Mesendoderm (in vitro differentiated cells): ENCODE measurements around the gene CTSG. TPM values are rescaled to one million over a fixed set of nuclear protein-coding genes. Genes with fewer than 3 reads are reported as not detected.

Source experiments
- DNase-seq: peaks from one replicate; pipeline ENCODE4 v3.0.0; 2013
- H2AK5ac ChIP-seq: 2 replicates; pipeline ENCODE4 v1.6.1; 2013; ENCODE audit warnings: low read length, inconsistent platforms
- H2BK120ac ChIP-seq: 2 replicates; pipeline ENCODE4 v1.6.1; 2013; ENCODE audit warnings: low read depth, mild to moderate bottlenecking, low read length, moderate library complexity, mixed read lengths
- H2BK15ac ChIP-seq: replicated peaks from 2 replicates; pipeline ENCODE4 v1.6.1; 2013; ENCODE audit warnings: low read depth, mild to moderate bottlenecking, moderate library complexity
- H2BK5ac ChIP-seq: 2 replicates; pipeline ENCODE4 v1.6.1; 2013; ENCODE audit warnings: low read length, inconsistent platforms
- H3K18ac ChIP-seq: 2 replicates; pipeline ENCODE4 v1.6.1; 2013; ENCODE audit warnings: mild to moderate bottlenecking, low read length, mixed read lengths
- H3K23ac ChIP-seq: one replicate; pipeline ENCODE4 v1.6.1; 2013; ENCODE audit warnings: low read length
- H3K27ac ChIP-seq: 2 replicates; pipeline ENCODE4 v1.5.1; 2013; ENCODE audit warnings: low read depth, mild to moderate bottlenecking, inconsistent platforms, low read length, moderate library complexity
- H3K27me3 ChIP-seq: 2 replicates; pipeline ENCODE4 v1.6.1; 2013; ENCODE audit warnings: low read length, control low read depth, mild to moderate bottlenecking, inconsistent platforms; ENCODE audit not compliant: insufficient read depth, poor library complexity
- H3K36me3 ChIP-seq: 2 replicates; pipeline ENCODE4 v1.6.1; 2013; ENCODE audit warnings: low read length, inconsistent platforms; ENCODE audit not compliant: control insufficient read depth, insufficient read depth
- H3K4ac ChIP-seq: one replicate; pipeline ENCODE4 v1.6.1; 2013; ENCODE audit warnings: low read depth, mild to moderate bottlenecking, low read length, moderate library complexity
- H3K4me1 ChIP-seq: 2 replicates; pipeline ENCODE4 v1.6.1; 2013; ENCODE audit warnings: low read depth, low read length, inconsistent platforms; ENCODE audit not compliant: control insufficient read depth
- H3K4me2 ChIP-seq: 2 replicates; pipeline ENCODE4 v1.6.1; 2013; ENCODE audit warnings: low read length
- H3K4me3 ChIP-seq: 2 replicates; pipeline ENCODE4 v1.5.1; 2013; ENCODE audit warnings: mild to moderate bottlenecking, low read length
- H3K56ac ChIP-seq: one replicate; pipeline ENCODE4 v1.6.1; 2013; ENCODE audit warnings: low read length
- H3K79me1 ChIP-seq: 2 replicates; pipeline ENCODE4 v1.6.1; 2013; ENCODE audit warnings: low read length, inconsistent platforms
- H3K79me2 ChIP-seq: 2 replicates; pipeline ENCODE4 v1.6.1; 2013; ENCODE audit warnings: mild to moderate bottlenecking, low read length; ENCODE audit not compliant: control insufficient read depth, insufficient read depth
- H3K9ac ChIP-seq: 2 replicates; pipeline ENCODE4 v1.6.1; 2013; ENCODE audit warnings: low read length, inconsistent platforms
- H4K5ac ChIP-seq: one replicate; pipeline ENCODE4 v1.6.1; 2013; ENCODE audit warnings: low read length
- H4K8ac ChIP-seq: one replicate; pipeline ENCODE4 v1.6.1; 2013; ENCODE audit warnings: low read depth, mild to moderate bottlenecking, control low read depth, low read length, moderate library complexity
- WGBS: extraction: QIAGEN DNeasy Blood & Tissue Kit; methylation state at CpG from one replicate; pipeline ENCODE4 v1.1.7; 2013; ENCODE audit warnings: low lambda C conversion rate, missing lambda C conversion rate; ENCODE audit not compliant: insufficient coverage; ENCODE audit errors: extremely low coverage; 5-methylcytosine and 5-hydroxymethylcytosine counted together
- polyA plus RNA-seq, 2 experiments: library from polyadenylated mRNA; stranded (reverse); fragments of 200-250 nt; gene quantifications; one replicate each; pipeline ENCODE4 v1.2.3, GENCODE V29; 2013

The CTSG gene, protein sequence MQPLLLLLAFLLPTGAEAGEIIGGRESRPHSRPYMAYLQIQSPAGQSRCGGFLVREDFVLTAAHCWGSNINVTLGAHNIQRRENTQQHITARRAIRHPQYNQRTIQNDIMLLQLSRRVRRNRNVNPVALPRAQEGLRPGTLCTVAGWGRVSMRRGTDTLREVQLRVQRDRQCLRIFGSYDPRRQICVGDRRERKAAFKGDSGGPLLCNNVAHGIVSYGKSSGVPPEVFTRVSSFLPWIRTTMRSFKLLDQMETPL
- not detected for polyA plus RNA-seq (2013, experiment 1 of 2)
- polyA plus RNA-seq (2013, experiment 2 of 2), result not detected

DNA sequence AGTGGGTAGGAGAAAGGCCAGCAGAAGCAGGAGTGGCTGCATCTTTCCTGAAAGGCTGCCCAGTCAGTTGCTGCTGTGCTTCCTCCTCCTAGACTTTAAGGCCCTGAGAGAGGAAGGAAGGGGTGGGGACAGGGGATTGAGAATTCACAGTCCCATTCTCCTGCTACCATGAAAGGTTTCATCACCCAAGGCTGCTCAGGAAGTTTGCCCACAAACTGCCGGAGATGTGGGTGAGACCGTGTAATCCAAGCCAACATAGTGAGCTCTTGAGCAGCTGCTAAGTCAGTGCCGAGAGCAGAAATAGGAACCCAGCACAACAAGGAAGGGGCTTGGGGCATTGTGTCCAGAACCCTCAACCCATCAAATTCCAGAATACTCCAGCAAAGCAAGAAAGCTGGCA, at the start of gene CTSG:
TSS of gene CTSG (minus strand) at position 69 of the 400 bp plus-strand sequence. CDS start at position 42, 27 bp downstream.
- no peaks in the 10 kb centered on the region for H3K36me3 ChIP-seq
- H2BK120ac ChIP-seq, result no peak within 1 kb of the TSS
- no peaks in the 10 kb centered on the region for H3K4me1 ChIP-seq
- no peaks in the 10 kb centered on the region for H3K79me1 ChIP-seq
- H3K27ac ChIP-seq, result no peak within 1 kb of the TSS
- no peaks in the 10 kb centered on the region for H3K79me2 ChIP-seq
- no peak within 1 kb of the TSS for H4K8ac ChIP-seq
- H3K56ac ChIP-seq, result no peak within 1 kb of the TSS
- H3K18ac ChIP-seq, result no peak within 1 kb of the TSS
- no peak within 1 kb of the TSS for H2BK5ac ChIP-seq
- H3K4me3 ChIP-seq, result no peak within 1 kb of the TSS
- no peak within 1 kb of the TSS for H2BK15ac ChIP-seq
- no CpG with 5 or more reads among the region's 3 CpGs for WGBS
- H4K5ac ChIP-seq, result no peak within 1 kb of the TSS
- no peaks in the 10 kb centered on the region for H3K27me3 ChIP-seq
- H3K23ac ChIP-seq, result no peak within 1 kb of the TSS
- no peak within 1 kb of the TSS for H2AK5ac ChIP-seq
- H3K4me2 ChIP-seq, result no peak within 1 kb of the TSS
- H3K9ac ChIP-seq, result no peak within 1 kb of the TSS
- no peak for DNase-seq
- H3K4ac ChIP-seq, result no peak within 1 kb of the TSS

DNA sequence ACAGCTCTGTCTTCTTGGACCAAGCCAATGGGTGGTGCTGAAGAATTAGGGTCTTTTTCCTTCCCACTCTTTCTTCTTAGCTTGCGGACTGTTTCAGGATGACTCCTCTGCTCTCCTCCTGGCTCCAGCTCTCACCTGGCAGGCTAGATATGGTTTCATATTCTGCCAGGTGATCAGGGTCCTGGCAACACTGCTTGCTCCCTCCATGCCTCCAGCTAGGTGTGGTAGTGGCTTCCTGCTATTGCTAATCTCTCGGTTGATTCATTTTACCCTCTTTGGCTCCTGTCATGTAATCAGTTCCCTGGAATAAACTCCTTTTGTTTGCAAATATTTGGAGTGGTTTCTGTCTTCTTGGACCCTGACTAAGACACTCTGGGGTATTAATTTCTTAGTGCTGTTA, 37.7 kb upstream of the CTSG start:
- DNase-seq, result no peak
- Histone ChIP-seq H3K4me3 (no peak overlapping the region), H3K27ac (no peak overlapping the region), H3K4me2 (no peak overlapping the region), H3K56ac (no peak overlapping the region), H3K79me1 (no peaks in the 10 kb centered on the region), H3K27me3 (no peaks in the 10 kb centered on the region), H2BK5ac (no peak overlapping the region), H3K9ac (no peak overlapping the region), H2BK120ac (no peak overlapping the region), H3K18ac (no peak overlapping the region), H3K79me2 (no peaks in the 10 kb centered on the region), H3K4ac (no peak overlapping the region), H3K4me1 (no peaks in the 10 kb centered on the region), H3K36me3 (no peaks in the 10 kb centered on the region), H4K8ac (no peak overlapping the region), H2BK15ac (no peak overlapping the region), H2AK5ac (no peak overlapping the region), H3K23ac (no peak overlapping the region), H4K5ac (no peak overlapping the region)
- no CpG with 5 or more reads among the region's 2 CpGs for WGBS

DNA sequence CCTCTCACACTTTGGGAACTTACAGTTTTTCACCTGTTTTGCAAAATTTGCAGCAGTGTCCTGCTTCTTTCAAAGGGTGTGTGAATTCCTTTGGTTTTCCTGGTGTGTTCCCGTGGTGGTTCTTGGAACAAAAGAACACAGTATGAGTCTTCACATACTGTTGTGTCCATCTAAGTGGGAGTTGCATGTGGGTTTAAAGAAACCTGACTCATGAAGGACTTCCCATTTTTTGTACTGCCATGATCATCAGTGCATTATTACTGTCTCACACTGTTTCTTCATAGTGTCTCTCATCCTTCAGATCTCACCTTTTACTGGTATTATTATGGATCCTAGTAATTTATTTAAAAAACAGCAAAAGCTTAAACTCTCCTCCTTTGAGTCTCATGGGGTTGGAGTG, 37.2 kb upstream of the CTSG start:
- no CpG with 5 or more reads among the region's 1 CpG for WGBS
- no peak overlapping the region for H3K4me3 ChIP-seq
- H3K9ac ChIP-seq, result no peak overlapping the region
- no peak overlapping the region for H3K27ac ChIP-seq
- no peak overlapping the region for H3K4me2 ChIP-seq
- no peak overlapping the region for H4K5ac ChIP-seq
- H3K56ac ChIP-seq, result no peak overlapping the region
- H3K18ac ChIP-seq, result no peak overlapping the region
- H2BK120ac ChIP-seq, result no peak overlapping the region
- no peak overlapping the region for H2BK15ac ChIP-seq
- H3K79me1 ChIP-seq, result no peaks in the 10 kb centered on the region
- H2BK5ac ChIP-seq, result no peak overlapping the region
- no peak overlapping the region for H4K8ac ChIP-seq
- no peaks in the 10 kb centered on the region for H3K4me1 ChIP-seq
- no peaks in the 10 kb centered on the region for H3K36me3 ChIP-seq
- H3K23ac ChIP-seq, result no peak overlapping the region
- no peaks in the 10 kb centered on the region for H3K27me3 ChIP-seq
- no peak for DNase-seq
- no peaks in the 10 kb centered on the region for H3K79me2 ChIP-seq
- H3K4ac ChIP-seq, result no peak overlapping the region
- H2AK5ac ChIP-seq, result no peak overlapping the region

DNA sequence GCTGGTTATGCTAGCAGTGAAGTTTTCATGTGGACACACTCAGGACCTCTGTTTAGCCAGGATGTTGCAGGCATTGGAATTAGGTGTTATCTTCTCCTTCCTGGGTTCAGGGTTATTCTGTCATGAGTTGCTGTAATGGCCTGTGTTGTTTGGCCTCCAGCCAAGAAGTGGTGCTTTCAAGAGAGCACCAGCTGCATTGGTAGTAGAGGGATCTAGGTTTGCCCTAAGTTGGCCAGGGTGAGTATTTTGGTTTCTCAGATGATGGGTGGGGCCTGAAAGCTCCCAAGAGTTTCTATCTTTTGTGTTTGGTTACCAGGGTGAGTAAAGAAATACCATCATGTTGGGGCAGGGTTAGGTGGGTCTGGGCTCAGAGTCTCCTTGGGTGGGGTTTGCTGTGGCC, 36.1 kb upstream of the CTSG start:
- Histone ChIP-seq H3K27me3 (no peaks in the 10 kb centered on the region), H3K18ac (no peak overlapping the region), H3K9ac (no peak overlapping the region), H3K79me1 (no peaks in the 10 kb centered on the region), H4K5ac (no peak overlapping the region), H3K56ac (no peak overlapping the region), H3K79me2 (no peaks in the 10 kb centered on the region), H2BK120ac (no peak overlapping the region), H3K23ac (no peak overlapping the region), H3K4me3 (no peak overlapping the region), H3K27ac (no peak overlapping the region), H2AK5ac (no peak overlapping the region), H3K4me2 (no peak overlapping the region), H3K4me1 (no peaks in the 10 kb centered on the region), H2BK15ac (no peak overlapping the region), H4K8ac (no peak overlapping the region), H2BK5ac (no peak overlapping the region), H3K4ac (no peak overlapping the region), H3K36me3 (no peaks in the 10 kb centered on the region)
- no peak for DNase-seq

DNA sequence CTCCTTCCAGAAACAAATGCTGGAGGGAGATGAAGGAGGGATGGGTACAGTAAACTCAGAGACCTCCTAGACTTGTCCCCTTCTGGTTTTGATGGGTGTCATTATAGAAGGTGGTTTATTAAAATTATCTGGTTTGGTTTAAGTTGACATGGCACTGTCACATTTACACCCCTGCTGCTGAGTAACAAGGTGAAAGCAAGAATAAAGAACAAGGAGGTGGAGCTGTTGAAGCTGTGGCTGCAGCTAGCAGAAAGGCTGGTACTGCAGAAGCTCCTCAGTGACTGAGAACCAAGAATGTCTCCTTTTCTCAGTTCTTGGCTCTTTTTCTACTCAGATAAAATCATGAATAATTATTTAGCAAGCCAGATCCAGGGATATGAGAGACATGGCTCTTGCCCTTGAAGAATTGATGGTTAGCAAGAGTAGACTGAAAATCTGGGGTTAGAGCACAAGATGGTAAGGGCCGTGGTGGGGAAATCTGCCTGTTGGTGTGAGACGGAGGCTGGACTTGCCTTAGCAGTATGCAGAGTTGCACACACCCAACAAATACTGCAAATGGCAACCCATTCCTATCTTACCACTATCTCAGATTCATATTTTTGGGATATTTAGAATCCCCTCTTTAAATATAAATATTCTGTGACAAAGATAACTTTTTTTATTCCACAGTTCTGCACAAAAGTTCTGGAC, 33.8 kb upstream of the CTSG start, which contains the start of gene GZMH:
TSS of gene GZMH (minus strand) at position 31 of the 690 bp plus-strand sequence. CDS start 72 bp downstream, outside the sequence.
- Histone ChIP-seq H3K4ac (no peak within 1 kb of the TSS), H2AK5ac (no peak within 1 kb of the TSS), H3K4me1 (no peaks in the 10 kb centered on the region), H3K36me3 (no peaks in the 10 kb centered on the region), H3K4me2 (no peak within 1 kb of the TSS), H3K79me2 (no peaks in the 10 kb centered on the region), H2BK5ac (no peak within 1 kb of the TSS), H2BK120ac (no peak within 1 kb of the TSS), H3K27me3 (no peaks in the 10 kb centered on the region), H3K18ac (no peak within 1 kb of the TSS), H3K56ac (no peak within 1 kb of the TSS), H3K27ac (no peak within 1 kb of the TSS), H3K9ac (no peak within 1 kb of the TSS), H2BK15ac (no peak within 1 kb of the TSS), H4K5ac (no peak within 1 kb of the TSS), H3K4me3 (no peak within 1 kb of the TSS), H3K79me1 (no peaks in the 10 kb centered on the region), H3K23ac (no peak within 1 kb of the TSS), H4K8ac (no peak within 1 kb of the TSS)
- WGBS, result no CpG with 5 or more reads among the region's 2 CpGs
- DNase-seq, result no peak
